GM12878 (cell line): ENCODE measurements around the gene CATSPERD. TPM values are rescaled to one million over a fixed set of nuclear protein-coding genes. Genes with fewer than 3 reads are reported as not detected.

Source experiments
- ATAC-seq: fragments of 200-7000 bp; cut with Tn5 transposase; 3 replicates; pipeline ENCODE4 v1.9.1; 2020; ENCODE audit warnings: mild to moderate bottlenecking, moderate library complexity
- BruUV-seq: library from RNA; stranded (reverse); fragments of 400-500 nt; replicated peaks from 2 replicates; lab custom pipeline; 2021; lab: Mats Ljungman, UMichigan
- CTCF ChIA-PET: fragments of 300-600 bp; sonication (Branson Sonifier 250); formaldehyde crosslinking; extraction: SDS; loops from one replicate; lab custom pipeline; 2021; ENCODE audit warnings: inconsistent platforms; lab: Yijun Ruan, JAX
- POLR2A ChIA-PET: fragments of 350-600 bp; formaldehyde crosslinking; extraction: SDS; loops from one replicate; lab custom pipeline; 2021; ENCODE audit warnings: inconsistent platforms; lab: Charles Lee
- RAD21 ChIA-PET: fragments of 300-600 bp; sonication (Branson Sonifier 250); formaldehyde crosslinking; loops from one replicate; lab custom pipeline; 2023; ENCODE audit warnings: antibody characterized with exemption; ENCODE audit not compliant: unreplicated experiment; lab: Charles Lee
- SMC1A ChIA-PET: fragments of 300-600 bp; sonication (Branson Sonifier 250); formaldehyde crosslinking; loops from one replicate; lab custom pipeline; 2023; ENCODE audit not compliant: unreplicated experiment, uncharacterized antibody; lab: Charles Lee
- DNase-seq: peaks from one replicate; pipeline ENCODE4 v3.0.0-alpha.2; 2011; ENCODE audit warnings: low read depth, low spot score
- FAIRE-seq: peaks from 3 replicates; lab custom pipeline; 2011; peaks lifted over from hg19 to GRCh38; lab: Jason Lieb, UNC
- H2AFZ ChIP-seq: 2 replicates; pipeline ENCODE4 v1.6.0; 2011; ENCODE audit warnings: low read depth, low read length, control low read depth; ENCODE audit not compliant: control insufficient read depth
- H3K27ac ChIP-seq: 2 replicates; pipeline ENCODE4 v1.5.1; 2011; ENCODE audit warnings: control low read depth; ENCODE audit not compliant: control insufficient read depth, insufficient read depth
- H3K27me3 ChIP-seq, 2 experiments: replicated peaks in 1 of 2; 2 replicates each; pipeline versions ENCODE4 v1.6.0 to v1.6.1; 2011; ENCODE audit warnings: low read length in 1 of 2; ENCODE audit not compliant: control insufficient read depth in 2 of 2, insufficient read depth in 2 of 2
- H3K36me3 ChIP-seq, 2 experiments: 2 replicates each; pipeline ENCODE4 v1.5.1; 2011; ENCODE audit warnings: low read length in 1 of 2; ENCODE audit not compliant: control insufficient read depth in 2 of 2, insufficient read depth in 2 of 2
- H3K4me1 ChIP-seq: 2 replicates; pipeline ENCODE4 v1.6.1; 2011; ENCODE audit warnings: mild to moderate bottlenecking, low read length, moderate library complexity, mixed read lengths; ENCODE audit not compliant: control insufficient read depth, insufficient read depth
- H3K4me2 ChIP-seq: 2 replicates; pipeline ENCODE4 v1.6.0; 2011; ENCODE audit warnings: control low read depth; ENCODE audit not compliant: control insufficient read depth, insufficient read depth
- H3K4me3 ChIP-seq: fragments of 200-600 bp; sonication (generic); 2 replicates; pipeline ENCODE4 v1.5.1; 2016
- H3K79me2 ChIP-seq: 2 replicates; pipeline ENCODE4 v1.6.0; 2011; ENCODE audit warnings: low read length; ENCODE audit not compliant: control insufficient read depth, insufficient read depth
- H3K9ac ChIP-seq: 2 replicates; pipeline ENCODE4 v1.8.0; 2011; ENCODE audit warnings: low read length, control low read depth, mixed read lengths; ENCODE audit not compliant: control insufficient read depth, insufficient read depth
- H3K9me3 ChIP-seq: replicated peaks from 3 replicates; pipeline ENCODE4 v1.5.1; 2011; ENCODE audit warnings: mild to moderate bottlenecking, low read length; ENCODE audit not compliant: control insufficient read depth, insufficient read depth
- H4K20me1 ChIP-seq: 2 replicates; pipeline ENCODE4 v1.6.0; 2011; ENCODE audit not compliant: control insufficient read depth, insufficient read depth
- BCL11A ChIP-seq: IDR thresholded peaks from 2 replicates; pipeline ENCODE4 v1.6.1; 2011; ENCODE audit warnings: low read depth, low read length
- CBFB ChIP-seq: IDR thresholded peaks from 2 replicates; pipeline ENCODE4 v1.6.1; 2016; ENCODE audit warnings: antibody characterized with exemption, low read depth
- DPF2 ChIP-seq: fragments of 450-650 bp; IDR thresholded peaks from 2 replicates; pipeline ENCODE4 v1.6.1; 2017; ENCODE audit warnings: mild to moderate bottlenecking
- EP300 ChIP-seq, 2 experiments: fragments of 150-350 bp in 1 of 2; IDR thresholded peaks; 2 replicates each; pipeline ENCODE4 v1.6.1; 2011 to 2012; ENCODE audit warnings: low read depth in 2 of 2, low read length in 2 of 2, borderline replicate concordance in 1 of 2, improper control_type of control experiment in 1 of 2, inconsistent platforms in 1 of 2; ENCODE audit not compliant: control insufficient read depth in 1 of 2
- EZH2 ChIP-seq: IDR thresholded peaks from 2 replicates; pipeline ENCODE4 v1.6.1; 2012; ENCODE audit warnings: low read depth, mild to moderate bottlenecking, control low read depth, inconsistent platforms, low read length, borderline replicate concordance; ENCODE audit not compliant: control insufficient read depth
- GATAD2B ChIP-seq: fragments of 450-650 bp; conservative IDR thresholded peaks from 2 replicates; pipeline ENCODE4 v1.6.1; 2017; ENCODE audit warnings: low read depth, mild to moderate bottlenecking, moderate library complexity
- MYC ChIP-seq: IDR thresholded peaks from 2 replicates; pipeline ENCODE4 v1.6.1; 2011; ENCODE audit warnings: mild to moderate bottlenecking, low read length, moderate library complexity, inconsistent platforms; ENCODE audit not compliant: insufficient read depth, insufficient replicate concordance, insufficient read length, severe bottlenecking
- NR2F1 ChIP-seq: fragments of 450-650 bp; conservative IDR thresholded peaks from 2 replicates; pipeline ENCODE4 v1.6.1; 2017; ENCODE audit warnings: mild to moderate bottlenecking
- RELA ChIP-seq: fragments of 450-650 bp; IDR thresholded peaks from 2 replicates; pipeline ENCODE4 v1.8.0; 2014; ENCODE audit warnings: borderline replicate concordance; ENCODE audit not compliant: partially characterized antibody
- RUNX3 ChIP-seq: IDR thresholded peaks from 2 replicates; pipeline ENCODE4 v1.6.1; 2012; ENCODE audit warnings: low read length, inconsistent platforms
- SKIL ChIP-seq: fragments of 450-650 bp; IDR thresholded peaks from 2 replicates; pipeline ENCODE4 v1.6.1; 2017; ENCODE audit warnings: mild to moderate bottlenecking, low read depth, inconsistent platforms; ENCODE audit not compliant: poor library complexity, severe bottlenecking
- SPI1 ChIP-seq: IDR thresholded peaks from 2 replicates; pipeline ENCODE4 v1.6.1; 2011; ENCODE audit warnings: low read depth, mild to moderate bottlenecking, low read length, moderate library complexity, borderline replicate concordance; ENCODE audit not compliant: insufficient read depth
- SUPT20H ChIP-seq: IDR thresholded peaks from 2 replicates; pipeline ENCODE4 v1.6.1; 2011; ENCODE audit warnings: low read depth, mild to moderate bottlenecking, low read length, moderate library complexity, borderline replicate concordance; ENCODE audit not compliant: control insufficient read depth
- ZBED1 ChIP-seq: IDR thresholded peaks from 2 replicates; pipeline ENCODE4 v1.6.1; 2016; ENCODE audit warnings: borderline replicate concordance
- WGBS: methylation state at CpG from one replicate; pipeline ENCODE4 v1.1.6; 2016; ENCODE audit warnings: low lambda C conversion rate; ENCODE audit not compliant: insufficient replicate concordance, insufficient coverage; ENCODE audit errors: missing lambda C conversion rate; 5-methylcytosine and 5-hydroxymethylcytosine counted together
- in situ Hi-C: fragments of 300-500 bp; cut with MboI; formaldehyde crosslinking; loops from 9 replicates; pipeline ENCODE4 v1.14.3; 2018; ENCODE audit warnings: mixed read lengths
- intact Hi-C: fragments of 100-400 bp; cut with micrococcal nuclease; formaldehyde crosslinking; loops from one replicate; pipeline ENCODE4 v1.14.2; 2022; ENCODE audit not compliant: unreplicated experiment
- polyA plus RNA-seq, 11 experiments: library from polyadenylated mRNA; depleted of rRNA in 4 of 11; unstranded in 6 of 11; stranded (reverse) in 5 of 11; fragments of >200 nt; fragmentation: Nextera tagmentation in 4 of 11; fragmentation: Illumina TruSeq in 1 of 11; extraction: Ambion mirVana in 4 of 11; extraction: Trizol in 1 of 11; gene quantifications; 1 replicate in 1 of 11; 2 replicates in 10 of 11; pipeline versions ENCODE4 v1.2.1 to v1.2.3, GENCODE V29; 2011 to 2016; ENCODE audit warnings: inconsistent platforms in 2 of 11, missing spikeins in 2 of 11, low read depth in 1 of 11
- total RNA-seq, 4 experiments: library from RNA; depleted of rRNA in 3 of 4; stranded (reverse); fragments of >200 nt in 3 of 4; fragmentation: Illumina TruSeq in 1 of 4; extraction: Trizol in 1 of 4; gene quantifications; 2 replicates each; pipeline versions ENCODE4 v1.2.1 to v1.2.3, GENCODE V29; 2013 to 2021

The CATSPERD gene
- total and polyA plus RNA-seq, 10 of the 15 experiments (the other 5 are each of a cell fraction or from before 2014, with no cell fraction given) = 0.02 to 0.38 (median 0.11) TPM; not detected in 5

- CTCF ChIA-PET = interaction anchor here (0.9 to 2.8 kb wide), 4 partner anchors 11 to 245 kb away, joined by 4 to 24 read pairs (median 8); partner anchors contain the start of genes NRTN and RPL36
- H3K4me2 ChIP-seq = no peak overlapping the region
- no peak overlapping the region for H3K4me3 ChIP-seq
- RAD21 ChIA-PET = no interaction called here
- in situ Hi-C loops (no loop called here), intact Hi-C loops (no loop called here)
- no TSS peak for BruUV-seq
- no peaks in the 10 kb centered on the region for H3K27me3 ChIP-seq
- no peaks in the 10 kb centered on the region for H3K9me3 ChIP-seq
- H3K9ac ChIP-seq = no peak overlapping the region
- ATAC-seq = no peak
- no peak for DNase-seq
- SMC1A ChIA-PET = no interaction called here
- no peak overlapping the region for H2AFZ ChIP-seq
- TF ChIP-seq DPF2 (no peak), RELA (no peak), GATAD2B (no peak), MYC (no peak), RUNX3 (no peak), BCL11A (no peak), EP300 (IDR thresholded peaks at IDR 0.05; ENCODE audit: borderline replicate concordance in 1 of 2, control insufficient read depth in 1 of 2, low read depth in 2 of 2, low read length in 2 of 2) (no peak), ZBED1 (no peak), SKIL (no peak), SUPT20H (no peak), EZH2 (no peak), SPI1 (no peak), CBFB (no peak), NR2F1 (no peak)
- no peak for FAIRE-seq
- H3K36me3 ChIP-seq = peaks cover 4 to 8% of the 10 kb centered on the region in 2 experiments; a peak in 3 of 4 replicates
- 38% methylated on average over 3 of the region's 3 CpGs for WGBS
- no peak overlapping the region for H3K27ac ChIP-seq
- H4K20me1 ChIP-seq = no peaks in the 10 kb centered on the region
- POLR2A ChIA-PET = no interaction called here
- peaks cover 5% of the 10 kb centered on the region for H3K79me2 ChIP-seq
- H3K4me1 ChIP-seq = peaks cover 3% of the 10 kb centered on the region; the same call in 1 of the 2 replicates
Measured at GRCh38 chr19:5793188-5793587, 72.8 kb downstream of the CATSPERD start.
